HK-2 (cell line): Measurements from ENCODE around the gene KLHDC4.
A peak's percentile ranks its signal among the peaks of the same experiment; 100 is the strongest.
"Not testable (repeated sequence)": the region's sequence is repeated elsewhere in the genome, so short reads cannot be mapped to it uniquely, and the experiment has no call there.

ENCODE experiments used
- DNase-seq: peaks from one replicate; pipeline ENCODE4 v3.0.0-alpha.2; 2018; ENCODE audit not compliant: unreplicated experiment

Gene KLHDC4

GRCh38 chr16:87765776-87766484 is at the start of gene KLHDC4:
KLHDC4 (minus strand) TSS chr16:87765986; CDS start chr16:87765890, 96 bp downstream.
- DNase-seq, result peak; percentile 84

- DNase-seq, result no peak
These were observed 49.8 kb upstream of the KLHDC4 start for GRCh38 chr16:87815567-87815966.

GRCh38 chr16:87812200-87812656 is 46.4 kb upstream of the KLHDC4 start:
- DNase-seq, result no peak

DNA sequence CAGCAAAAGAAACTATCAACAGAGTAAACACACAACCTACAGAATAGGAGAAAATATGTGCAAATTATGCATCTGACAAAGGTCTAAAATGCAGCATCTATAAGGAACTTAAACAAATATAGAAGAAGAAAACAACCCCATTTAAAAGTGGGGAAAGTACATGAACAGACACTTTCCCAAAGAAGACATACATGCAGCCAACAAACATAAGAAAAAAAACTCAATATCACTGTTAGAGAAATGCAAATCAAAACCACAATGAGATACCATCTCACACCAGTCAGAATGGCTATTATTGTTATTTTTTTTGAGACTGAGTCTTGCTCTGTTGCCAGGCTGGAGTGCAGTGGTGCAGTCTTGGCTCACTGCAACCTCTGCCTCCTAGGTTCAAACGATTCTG is 45.7 kb upstream of the KLHDC4 start:
- DNase-seq, result not testable (repeated sequence)

DNA sequence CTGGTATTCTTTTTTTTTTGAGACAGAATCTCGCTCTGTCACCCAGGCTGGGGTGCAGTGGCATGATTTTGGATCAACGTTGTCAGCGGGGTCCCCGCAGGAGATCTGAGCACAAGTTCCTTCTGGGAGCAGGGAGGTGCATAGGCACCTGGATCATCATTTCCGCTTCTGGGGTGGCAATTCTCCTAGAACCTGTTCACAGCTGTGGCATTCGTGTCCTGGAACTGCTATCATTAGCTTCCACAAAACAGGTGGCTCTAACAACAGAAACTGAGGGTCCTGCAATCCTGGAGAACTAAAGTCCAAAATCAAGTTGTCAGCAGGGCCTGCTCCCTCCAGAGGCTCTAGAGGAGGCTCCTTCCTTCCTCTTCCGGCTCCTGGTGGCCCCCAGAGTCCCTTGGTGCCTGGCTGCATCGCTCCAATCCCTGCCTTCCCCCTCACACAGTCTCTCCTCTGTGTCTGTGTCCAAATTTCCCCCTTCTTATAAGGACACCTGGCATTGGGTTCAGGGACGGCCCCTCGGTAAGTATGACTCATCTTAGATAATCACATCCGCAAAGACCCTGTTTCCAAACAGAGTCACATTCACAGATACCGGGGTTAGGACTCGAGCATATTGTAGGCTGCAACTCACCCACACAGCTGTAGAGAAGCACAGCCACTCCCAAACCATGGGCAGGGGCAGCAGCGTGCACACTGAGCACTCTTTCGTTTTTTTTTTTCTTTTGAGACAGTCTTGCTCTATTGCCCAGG is 43.5 kb upstream of the KLHDC4 start:
- DNase-seq, result no peak

- DNase-seq, result no peak
These were observed 42.3 kb upstream of the KLHDC4 start for GRCh38 chr16:87808108-87808507.

GRCh38 chr16:87806641-87807546 is 41.1 kb upstream of the KLHDC4 start:
- DNase-seq, result peak; percentile 57

DNA sequence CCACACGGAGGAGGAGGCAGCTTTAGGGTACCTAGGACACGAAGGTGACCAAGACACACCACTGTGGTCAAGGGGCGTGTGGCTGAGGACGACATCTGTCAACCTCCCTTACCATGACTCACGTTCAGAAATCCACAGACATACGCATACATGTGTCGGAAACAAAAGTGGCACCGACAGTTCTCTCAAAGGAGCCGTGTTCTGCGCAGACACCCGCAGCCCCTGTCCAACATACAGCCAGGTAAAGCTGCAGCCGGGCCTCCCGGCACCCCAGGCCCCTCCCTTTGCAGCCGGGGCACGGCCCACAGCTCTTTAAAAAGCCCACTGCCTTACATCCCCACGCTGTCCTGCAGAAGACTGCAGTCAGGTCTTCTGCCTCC is 40.5 kb upstream of the KLHDC4 start:
- DNase-seq, result no peak

GRCh38 chr16:87803385-87803784 is 37.6 kb upstream of the KLHDC4 start:
- no peak for DNase-seq

DNA sequence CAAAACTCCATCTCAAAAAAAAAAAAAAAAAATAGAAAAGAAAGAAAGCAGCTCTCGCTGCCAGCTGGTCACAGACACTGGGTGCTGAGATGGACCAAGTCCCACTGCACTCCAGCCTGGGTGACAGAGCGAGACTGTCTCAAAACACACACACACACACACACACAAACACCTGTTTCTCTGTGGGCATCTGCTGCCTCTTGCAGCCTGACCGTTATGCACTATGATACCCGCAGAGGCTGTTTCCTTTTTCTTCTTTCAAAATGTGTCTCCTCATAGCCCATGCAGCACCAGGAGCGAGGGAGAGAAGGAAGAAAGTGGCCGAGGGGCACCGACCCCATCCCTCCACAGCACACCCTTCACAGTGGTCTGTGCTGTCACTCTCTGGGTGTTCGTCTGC is 36.9 kb upstream of the KLHDC4 start:
- no peak for DNase-seq

GRCh38 chr16:87801679-87802259 is 36.0 kb upstream of the KLHDC4 start:
- no peak for DNase-seq

GRCh38 chr16:87800497-87800896 is 34.7 kb upstream of the KLHDC4 start:
- DNase-seq, result no peak

- no peak for DNase-seq
These were observed 29.6 kb upstream of the KLHDC4 start for GRCh38 chr16:87795336-87795735.

GRCh38 chr16:87794485-87795078 is 28.8 kb upstream of the KLHDC4 start:
- DNase-seq, result no peak

DNA sequence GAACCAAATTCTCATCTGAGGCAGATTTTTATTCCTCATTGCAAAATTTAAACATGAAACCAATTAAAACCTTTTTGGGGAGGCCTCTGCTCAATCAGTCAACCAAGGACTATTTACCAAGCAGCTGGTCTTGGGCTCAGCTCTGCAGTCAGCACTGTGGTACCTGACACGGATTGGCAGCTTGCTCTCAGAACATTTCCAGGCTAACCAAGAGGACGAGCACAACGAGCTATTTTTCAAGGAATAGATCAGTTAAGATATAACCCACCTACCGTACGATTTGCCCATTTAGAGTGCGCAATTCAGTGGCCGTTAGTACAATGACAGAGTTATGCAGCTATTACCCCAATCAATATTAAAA is 26.4 kb upstream of the KLHDC4 start:
- DNase-seq, result no peak

GRCh38 chr16:87791295-87792204 is 25.8 kb upstream of the KLHDC4 start:
- DNase-seq, result no peak

GRCh38 chr16:87790292-87791100 is 24.7 kb upstream of the KLHDC4 start:
- no peak for DNase-seq

DNA sequence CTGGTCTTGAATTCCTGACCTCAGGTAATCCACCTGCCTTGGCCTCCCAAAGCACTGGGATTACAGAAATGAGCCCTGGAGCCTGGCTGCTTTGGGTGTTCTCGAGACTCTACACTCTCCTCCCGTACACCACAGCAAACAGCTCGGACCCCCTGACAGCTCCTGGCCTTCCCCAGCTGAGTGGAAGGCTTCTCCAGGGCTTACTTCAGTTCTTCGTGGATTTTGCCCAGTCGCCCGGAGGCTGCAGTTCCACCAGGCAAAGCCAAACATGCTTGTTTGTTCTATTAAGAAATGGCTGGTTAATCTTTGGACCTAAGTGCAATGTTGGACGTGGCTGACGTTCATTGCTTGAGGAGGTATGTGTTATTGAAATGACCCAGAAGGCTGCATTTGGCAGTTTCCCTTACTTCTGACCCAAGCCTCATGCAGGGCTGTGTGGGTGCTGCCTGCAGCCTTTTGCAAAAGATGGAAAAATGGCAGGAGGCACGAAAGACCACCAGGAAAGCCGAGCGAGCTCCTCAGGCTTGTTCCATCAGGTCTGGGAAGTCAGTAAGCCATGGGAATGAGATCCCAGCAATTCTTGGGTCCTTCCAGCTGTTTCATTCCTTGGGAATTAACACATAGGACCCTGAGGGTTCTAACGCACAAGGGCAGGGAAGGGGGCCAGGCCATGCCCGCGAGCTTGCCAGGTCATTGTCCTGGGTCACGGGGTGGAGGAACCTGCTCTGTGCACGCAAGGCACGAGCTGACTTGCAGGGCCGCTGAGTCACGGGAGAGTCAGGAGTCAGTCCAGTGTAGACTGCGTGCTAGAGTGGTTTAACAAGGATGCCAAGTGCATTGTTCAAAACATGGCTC is 23.9 kb upstream of the KLHDC4 start:
- peak; percentile 70 for DNase-seq
